Femur (tissue), 1 donor: ENCODE results near the gene ZNF534.
A peak's percentile ranks its signal among the peaks of the same experiment; 100 is the strongest.
"Not testable (repeated sequence)": the region's sequence is repeated elsewhere in the genome, so short reads cannot be mapped to it uniquely, and the experiment has no call there.

ENCODE experiments used
- DNase-seq: peaks from one replicate; pipeline ENCODE4 v3.0.0-alpha.2; 2017

ZNF534 gene

GRCh38 chr19:52428937-52429336 is at the start of gene ZNF534:
Gene ZNF534, plus strand, starts transcription at chr19:52429148. Its CDS starts 2,327 bp downstream, at chr19:52431475.
- no peak for DNase-seq

- DNase-seq: no peak
These were observed 37.8 kb upstream of the ZNF534 start for GRCh38 chr19:52391135-52391534.

- DNase-seq: peak; percentile 98
These were observed 31.5 kb upstream of the ZNF534 start, which contains the start of gene ZNF528 for GRCh38 chr19:52397310-52398080. Gene ZNF528, plus strand, starts transcription at chr19:52397849. Its CDS starts 4,165 bp downstream, at chr19:52402014.

- DNase-seq: no peak
These were observed 30.9 kb upstream of the ZNF534 start for GRCh38 chr19:52398081-52398441.

GRCh38 chr19:52410276-52410675 is 18.7 kb upstream of the ZNF534 start:
- DNase-seq: no peak

GRCh38 chr19:52415711-52416110 is 13.2 kb upstream of the ZNF534 start:
- no peak for DNase-seq

GRCh38 chr19:52442179-52442578 is 13.2 kb downstream of the ZNF534 start:
- DNase-seq: no peak

GRCh38 chr19:52444506-52444905 is 15.6 kb downstream of the ZNF534 start:
- no peak for DNase-seq

GRCh38 chr19:52451241-52451640 is 22.3 kb downstream of the ZNF534 start:
- DNase-seq: no peak

GRCh38 chr19:52453324-52454094 is 24.6 kb downstream of the ZNF534 start, which contains the start of gene ZNF578:
Gene ZNF578, plus strand, starts transcription at chr19:52453553. Its CDS starts 48,293 bp downstream, at chr19:52501846.
- DNase-seq: peak; percentile 94

GRCh38 chr19:52464798-52465470 is 36.0 kb downstream of the ZNF534 start:
- DNase-seq: no peak

GRCh38 chr19:52473655-52474350 is 44.9 kb downstream of the ZNF534 start:
- no peak for DNase-seq

- DNase-seq: no peak
These were observed 45.6 kb downstream of the ZNF534 start for GRCh38 chr19:52474351-52475127.

- DNase-seq: not testable (repeated sequence)
These were observed 55.3 kb downstream of the ZNF534 start for GRCh38 chr19:52484111-52484743.

GRCh38 chr19:52485064-52485463 is 56.1 kb downstream of the ZNF534 start:
- not testable (repeated sequence) for DNase-seq

- not testable (repeated sequence) for DNase-seq
These were observed 56.8 kb downstream of the ZNF534 start for GRCh38 chr19:52485561-52486240.

- DNase-seq: peak; percentile 55
These were observed 63.4 kb downstream of the ZNF534 start for GRCh38 chr19:52492201-52492993.

GRCh38 chr19:52492994-52493470 is 64.1 kb downstream of the ZNF534 start:
- DNase-seq: peak; percentile 24

GRCh38 chr19:52494518-52494917 is 65.6 kb downstream of the ZNF534 start:
- no peak for DNase-seq

- no peak for DNase-seq
These were observed 69.6 kb downstream of the ZNF534 start for GRCh38 chr19:52498571-52498970.
